GM18868 (cell line): ENCODE data around the gene LRMDA.

Experiments used
- ATAC-seq: cut with Tn5 transposase; IDR thresholded peaks from one replicate; pipeline ENCODE4 v1.9.1; 2021; ENCODE audit warnings: mild to moderate bottlenecking, moderate library complexity; ENCODE audit not compliant: unreplicated experiment

The LRMDA gene

GRCh38 chr10:76333796-76334195 is 902.4 kb downstream of the LRMDA start:
- no peak for ATAC-seq

- no peak for ATAC-seq
Observed at GRCh38 chr10:76334255-76334654, 902.8 kb downstream of the LRMDA start.

- ATAC-seq: no peak
Observed at GRCh38 chr10:76336213-76336963, 905.0 kb downstream of the LRMDA start.

- ATAC-seq: no peak
Observed at GRCh38 chr10:76337641-76338040, 906.2 kb downstream of the LRMDA start.

GRCh38 chr10:76338187-76338586 is 906.8 kb downstream of the LRMDA start:
- ATAC-seq: no peak

- no peak for ATAC-seq
Observed at GRCh38 chr10:76341740-76342139, 910.3 kb downstream of the LRMDA start.

GRCh38 chr10:76342996-76343395 is 911.6 kb downstream of the LRMDA start:
- no peak for ATAC-seq

- no peak for ATAC-seq
Observed at GRCh38 chr10:76347832-76348231, 916.4 kb downstream of the LRMDA start.

GRCh38 chr10:76350583-76350982 is 919.2 kb downstream of the LRMDA start:
- ATAC-seq: no peak

GRCh38 chr10:76352300-76352699 is 920.9 kb downstream of the LRMDA start:
- no peak for ATAC-seq

- ATAC-seq: no peak
Observed at GRCh38 chr10:76353237-76353851, 921.9 kb downstream of the LRMDA start.

GRCh38 chr10:76354212-76354738 is 922.9 kb downstream of the LRMDA start:
- no peak for ATAC-seq

GRCh38 chr10:76354921-76355320 is 923.5 kb downstream of the LRMDA start:
- ATAC-seq: no peak

GRCh38 chr10:76356557-76356956 is 925.1 kb downstream of the LRMDA start:
- ATAC-seq: no peak

- no peak for ATAC-seq
Observed at GRCh38 chr10:76357726-76358415, 926.4 kb downstream of the LRMDA start.

GRCh38 chr10:76358743-76359395 is 927.4 kb downstream of the LRMDA start:
- no peak for ATAC-seq

GRCh38 chr10:76375761-76376160 is 944.3 kb downstream of the LRMDA start:
- ATAC-seq: no peak

- ATAC-seq: no peak
Observed at GRCh38 chr10:76382381-76382851, 951.0 kb downstream of the LRMDA start.

- ATAC-seq: no peak
Observed at GRCh38 chr10:76388321-76389023, 957.0 kb downstream of the LRMDA start.

- ATAC-seq: no peak
Observed at GRCh38 chr10:76393875-76394706, 962.7 kb downstream of the LRMDA start.
